ENCODE data around the gene COL18A1. TPM values are rescaled to one million over a fixed set of nuclear protein-coding genes. Genes with fewer than 3 reads are reported as not detected.

The COL18A1 gene
- total RNA-seq, 4 donors from 2014 or later = 64.7 to 110 (median 98.9) TPM

- ATAC-seq (ENCODE audit: low FRiP score) (no peak), DNase-seq (ENCODE audit: low spot score) (no peak)
- TF ChIP-seq CTCF (IDR thresholded peaks at IDR 0.05) = no peak
Observed at GRCh38 chr21:45411810-45412206, 6.8 kb downstream of the COL18A1 start.

- TF ChIP-seq CTCF (IDR thresholded peaks at IDR 0.05) = no peak
- DNase-seq (ENCODE audit: low spot score) = no peak
Observed at GRCh38 chr21:45412491-45412890, 7.5 kb downstream of the COL18A1 start.

GRCh38 chr21:45412909-45413611 is 8.1 kb downstream of the COL18A1 start:
- ATAC-seq (ENCODE audit: low FRiP score) = no peak
- TF ChIP-seq CTCF (IDR thresholded peaks at IDR 0.05) = no peak
- no peak for DNase-seq (ENCODE audit: low spot score)

More at GRCh38 chr21:45412491-45412890, 7.5 kb downstream of the COL18A1 start:
- ATAC-seq (ENCODE audit: low FRiP score) = no peak

GRCh38 chr21:45413922-45414321 is 9.0 kb downstream of the COL18A1 start:
- DNase-seq (ENCODE audit: low spot score) = no peak
- ATAC-seq (ENCODE audit: low FRiP score) = no peak
- TF ChIP-seq CTCF (IDR thresholded peaks at IDR 0.05) = no peak

GRCh38 chr21:45414396-45415187 is 9.6 kb downstream of the COL18A1 start:
- no peak for TF ChIP-seq CTCF (IDR thresholded peaks at IDR 0.05)
- no peak for DNase-seq (ENCODE audit: low spot score)

GRCh38 chr21:45415188-45415942 is 10.4 kb downstream of the COL18A1 start:
- ATAC-seq (ENCODE audit: low FRiP score) = no peak
- no peak for DNase-seq (ENCODE audit: low spot score)

More at GRCh38 chr21:45414396-45415187, 9.6 kb downstream of the COL18A1 start:
- no peak for ATAC-seq (ENCODE audit: low FRiP score)

More at GRCh38 chr21:45415188-45415942, 10.4 kb downstream of the COL18A1 start:
- no peak for TF ChIP-seq CTCF (IDR thresholded peaks at IDR 0.05)
